MM.1S (cell line): ENCODE results near the gene CSKMT.

ENCODE experiments used
- CTCF ChIP-seq: fragments of 300-600 bp; sonication (generic); IDR thresholded peaks from 2 replicates; pipeline ENCODE4 v1.5.1; 2016; ENCODE audit warnings: antibody characterized with exemption, low read length, mixed read lengths
- EZH2phosphoT487 ChIP-seq: fragments of 300-600 bp; sonication (generic); IDR thresholded peaks from 2 replicates; pipeline ENCODE4 v1.6.1; 2018; ENCODE audit warnings: antibody characterized with exemption, low read length

GRCh38 chr11:62665075-62665598 is at the start of gene CSKMT, which contains the start of gene C11orf98:
- TF ChIP-seq CTCF = no peak
- TF ChIP-seq EZH2phosphoT487 = no peak
